ENCODE measurements around the gene MCHR1. TPM values are rescaled to one million over a fixed set of nuclear protein-coding genes. Genes with fewer than 3 reads are reported as not detected.

The MCHR1 gene
- total RNA-seq, 6 donors from 2014 or later, result 1.00 TPM; not detected in 5

DNA sequence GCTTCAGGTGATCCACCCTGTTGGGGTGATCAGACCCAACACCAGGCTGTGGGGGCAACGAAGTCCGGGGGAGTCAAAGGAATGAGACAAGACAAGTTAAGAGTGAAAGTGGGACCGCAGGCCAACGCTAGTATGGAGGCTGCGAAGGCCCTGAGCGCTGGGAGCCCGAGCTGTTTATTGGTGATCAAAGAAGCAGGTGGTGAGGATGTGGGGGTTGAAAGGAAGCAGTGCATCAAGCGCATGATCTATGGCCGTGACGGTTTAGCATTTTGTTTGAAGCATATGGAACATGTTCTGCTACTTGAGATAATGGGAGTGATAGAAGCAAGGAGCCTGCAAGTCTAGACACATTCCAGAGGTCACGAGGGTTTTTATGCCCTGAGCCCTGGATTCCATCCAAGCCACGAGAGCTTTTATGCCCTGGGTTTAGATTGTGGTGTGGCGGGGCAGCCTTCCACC lies 49.5 kb downstream of the MCHR1 start:
- Histone ChIP-seq H3K4me1 (peaks cover 3 to 19% (median 6%) of the 10 kb centered on the region in 4 donors), H3K4me3 (no peak overlapping the region), H3K27ac (peak overlapping the region in 2 of 4 donors; percentile 3 to 27), H3K27me3 (no peaks in the 10 kb centered on the region), H3K36me3 (no peaks in the 10 kb centered on the region), H3K9me3 (no peaks in the 10 kb centered on the region)
- 36 to 39% methylated on average over 13 of the region's 13 CpGs for whole genome bisulfite sequencing, 2 donors
- TF ChIP-seq, protein P1, sequence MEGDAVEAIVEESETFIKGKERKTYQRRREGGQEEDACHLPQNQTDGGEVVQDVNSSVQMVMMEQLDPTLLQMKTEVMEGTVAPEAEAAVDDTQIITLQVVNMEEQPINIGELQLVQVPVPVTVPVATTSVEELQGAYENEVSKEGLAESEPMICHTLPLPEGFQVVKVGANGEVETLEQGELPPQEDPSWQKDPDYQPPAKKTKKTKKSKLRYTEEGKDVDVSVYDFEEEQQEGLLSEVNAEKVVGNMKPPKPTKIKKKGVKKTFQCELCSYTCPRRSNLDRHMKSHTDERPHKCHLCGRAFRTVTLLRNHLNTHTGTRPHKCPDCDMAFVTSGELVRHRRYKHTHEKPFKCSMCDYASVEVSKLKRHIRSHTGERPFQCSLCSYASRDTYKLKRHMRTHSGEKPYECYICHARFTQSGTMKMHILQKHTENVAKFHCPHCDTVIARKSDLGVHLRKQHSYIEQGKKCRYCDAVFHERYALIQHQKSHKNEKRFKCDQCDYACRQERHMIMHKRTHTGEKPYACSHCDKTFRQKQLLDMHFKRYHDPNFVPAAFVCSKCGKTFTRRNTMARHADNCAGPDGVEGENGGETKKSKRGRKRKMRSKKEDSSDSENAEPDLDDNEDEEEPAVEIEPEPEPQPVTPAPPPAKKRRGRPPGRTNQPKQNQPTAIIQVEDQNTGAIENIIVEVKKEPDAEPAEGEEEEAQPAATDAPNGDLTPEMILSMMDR (IDR thresholded peaks at IDR 0.05), result no peak
- TF ChIP-seq POLR2AphosphoS5 (IDR thresholded peaks at IDR 0.05), result no peak
- TF ChIP-seq EP300 (IDR thresholded peaks at IDR 0.05), result no peak
- TF ChIP-seq POLR2A (IDR thresholded peaks at IDR 0.05), result no peak
- DNase-seq (peak in 1 of 2 donors; percentile 49), ATAC-seq (ENCODE audit: low FRiP score in 2 of 2) (peak in 1 of 2 donors; percentile 42)

- H3K4me3 ChIP-seq, result no peak overlapping the region
- DNase-seq (no peak), ATAC-seq (ENCODE audit: low FRiP score in 2 of 2) (no peak)
- peaks cover 3 to 19% (median 6%) of the 10 kb centered on the region in 4 donors for H3K4me1 ChIP-seq
- H3K9me3 ChIP-seq, result no peaks in the 10 kb centered on the region
- WGBS, 2 donors, result 75 to 95% methylated on average over 6 of the region's 6 CpGs
- H3K36me3 ChIP-seq, result no peaks in the 10 kb centered on the region
- no peaks in the 10 kb centered on the region for H3K27me3 ChIP-seq
- TF ChIP-seq POLR2AphosphoS5 (IDR thresholded peaks at IDR 0.05) (no peak), EP300 (IDR thresholded peaks at IDR 0.05) (no peak), POLR2A (IDR thresholded peaks at IDR 0.05) (no peak)
- TF ChIP-seq, protein P1 (IDR thresholded peaks at IDR 0.05), result no peak
- no peak overlapping the region for H3K27ac ChIP-seq
Measured at GRCh38 chr22:40729284-40729683, 50.0 kb downstream of the MCHR1 start.

Other genes with a start within 250 kb of the MCHR1 start
- 100 to 1,000 TPM in 2 of 6 donors, 10 to 100 TPM in 4; 47.9 to 178 (median 61.3) TPM for gene MRTFA, start 42.8 kb upstream of the MCHR1 start, total RNA-seq
- 10 to 100 TPM in 4 of 6 donors, 1 to 10 TPM in 2; 7.3 to 21.0 (median 14.3) TPM for gene SLC25A17, start 139.9 kb downstream of the MCHR1 start, total RNA-seq
- 100 to 1,000 TPM in 4 of 6 donors, 10 to 100 TPM in 2; 85.2 to 188 (median 119) TPM for gene ST13, start 177.2 kb downstream of the MCHR1 start, total RNA-seq
- 10 to 100 TPM; 10.9 to 40.9 (median 15.1) TPM for gene XPNPEP3, start 177.7 kb downstream of the MCHR1 start, total RNA-seq
- gene DNAJB7, start 182.6 kb downstream of the MCHR1 start, total RNA-seq, result not detected